ENCODE data around the gene SLCO3A1.

GRCh38 chr15:92124657-92125010 lies 271.1 kb downstream of the SLCO3A1 start:
- TF ChIP-seq YY1 (IDR thresholded peaks at IDR 0.05; ENCODE audit: low read depth, low read length) (no peak), SP2 (IDR thresholded peaks at IDR 0.05; ENCODE audit: low read length) (no peak), SP1 (IDR thresholded peaks at IDR 0.05; ENCODE audit: low read depth, low read length) (no peak), SIN3A (conservative IDR thresholded peaks at IDR 0.05 in 1 of 2, IDR thresholded peaks at IDR 0.05 in 1 of 2; ENCODE audit: low read depth in 1 of 2, low read length in 2 of 2) (no peak), SUZ12 (IDR thresholded peaks at IDR 0.05; ENCODE audit: low read length) (no peak), POLR2AphosphoS5 (IDR thresholded peaks at IDR 0.05; ENCODE audit: low read depth, low read length) (no peak), RFX5 (IDR thresholded peaks at IDR 0.05; ENCODE audit: borderline replicate concordance, low read depth, low read length) (no peak), MAX (IDR thresholded peaks at IDR 0.05) (no peak), CTCF (IDR thresholded peaks at IDR 0.05; ENCODE audit: control extremely low read depth in 1 of 3, insufficient read depth in 1 of 3, low read depth in 1 of 3, low read length in 3 of 3) (no peak), POLR2A (IDR thresholded peaks at IDR 0.05; ENCODE audit: control extremely low read depth in 1 of 2, low read depth in 2 of 2, low read length in 2 of 2) (no peak), CEBPB (IDR thresholded peaks at IDR 0.05; ENCODE audit: low read depth, low read length) (no peak)
